Measurements from ENCODE around the gene ARMCX6. TPM values are rescaled to one million over a fixed set of nuclear protein-coding genes. Genes with fewer than 3 reads are reported as not detected.
"Not testable (repeated sequence)": the region's sequence is repeated elsewhere in the genome, so short reads cannot be mapped to it uniquely, and the experiment has no call there.

The ARMCX6 gene
- total and polyA plus RNA-seq, 2 donors (not counting 1 experiment from before 2014, with no cell fraction given): 32.9 to 94.6 TPM

DNA sequence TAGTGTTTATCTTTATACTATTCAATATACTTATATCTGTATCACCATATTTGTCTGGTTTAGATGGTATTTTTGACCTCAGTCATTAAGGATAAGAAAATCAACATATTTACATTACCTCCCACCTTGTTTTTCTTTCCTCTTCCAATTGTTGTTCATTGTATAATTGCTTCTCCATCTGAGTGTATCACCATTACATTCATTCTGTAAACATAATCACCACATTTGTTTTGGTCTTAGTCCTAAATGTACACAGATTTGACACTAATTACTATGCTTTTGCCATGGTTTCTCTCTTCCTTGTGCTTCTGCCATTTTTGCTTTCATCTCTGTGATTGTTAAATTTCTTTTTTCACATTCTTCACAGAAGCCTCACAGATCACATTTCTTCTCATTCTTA lies 12.7 kb downstream of the ARMCX6 start:
- Histone ChIP-seq H2AFZ (ENCODE audit: low read length) (no peak overlapping the region), H4K20me1 (ENCODE audit: control insufficient read depth, extremely low read depth, insufficient read depth, low read length) (no peaks in the 10 kb centered on the region), H3K79me2 (ENCODE audit: control insufficient read depth, insufficient read depth, low read length) (no peaks in the 10 kb centered on the region), H3K4me1 (ENCODE audit: control insufficient read depth, extremely low read depth, insufficient read depth, low read length) (no peaks in the 10 kb centered on the region), H3K4me2 (ENCODE audit: extremely low read depth, insufficient read depth, low read length) (no peak overlapping the region), H3K27ac (ENCODE audit: insufficient read depth, low read length) (no peak overlapping the region), H3K36me3 (ENCODE audit: control insufficient read depth, insufficient read depth, low read length) (no peaks in the 10 kb centered on the region), H3K9me3 (ENCODE audit: control insufficient read depth, insufficient read depth, low read depth, low read length) (no peaks in the 10 kb centered on the region), H3K9ac (ENCODE audit: insufficient read depth, low read length) (no peak overlapping the region), H3K27me3 (ENCODE audit: control insufficient read depth, insufficient read depth, low read length) (no peaks in the 10 kb centered on the region), H3K4me3 (replicated peaks in 1 of 4; ENCODE audit: control extremely low read depth in 1 of 4, insufficient read depth in 1 of 4, low read depth in 3 of 4, low read length in 4 of 4) (no peak overlapping the region)
- TF ChIP-seq, protein P1, sequence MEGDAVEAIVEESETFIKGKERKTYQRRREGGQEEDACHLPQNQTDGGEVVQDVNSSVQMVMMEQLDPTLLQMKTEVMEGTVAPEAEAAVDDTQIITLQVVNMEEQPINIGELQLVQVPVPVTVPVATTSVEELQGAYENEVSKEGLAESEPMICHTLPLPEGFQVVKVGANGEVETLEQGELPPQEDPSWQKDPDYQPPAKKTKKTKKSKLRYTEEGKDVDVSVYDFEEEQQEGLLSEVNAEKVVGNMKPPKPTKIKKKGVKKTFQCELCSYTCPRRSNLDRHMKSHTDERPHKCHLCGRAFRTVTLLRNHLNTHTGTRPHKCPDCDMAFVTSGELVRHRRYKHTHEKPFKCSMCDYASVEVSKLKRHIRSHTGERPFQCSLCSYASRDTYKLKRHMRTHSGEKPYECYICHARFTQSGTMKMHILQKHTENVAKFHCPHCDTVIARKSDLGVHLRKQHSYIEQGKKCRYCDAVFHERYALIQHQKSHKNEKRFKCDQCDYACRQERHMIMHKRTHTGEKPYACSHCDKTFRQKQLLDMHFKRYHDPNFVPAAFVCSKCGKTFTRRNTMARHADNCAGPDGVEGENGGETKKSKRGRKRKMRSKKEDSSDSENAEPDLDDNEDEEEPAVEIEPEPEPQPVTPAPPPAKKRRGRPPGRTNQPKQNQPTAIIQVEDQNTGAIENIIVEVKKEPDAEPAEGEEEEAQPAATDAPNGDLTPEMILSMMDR (conservative IDR thresholded peaks at IDR 0.05 in 1 of 2, IDR thresholded peaks at IDR 0.05 in 1 of 2; ENCODE audit: low read depth in 1 of 2, low read length in 2 of 2): no peak
- TF ChIP-seq EZH2 (IDR thresholded peaks at IDR 0.05; ENCODE audit: low read length, missing control alignments): no peak
- no peak for DNase-seq (ENCODE audit: low read depth in 2 of 2)

DNA sequence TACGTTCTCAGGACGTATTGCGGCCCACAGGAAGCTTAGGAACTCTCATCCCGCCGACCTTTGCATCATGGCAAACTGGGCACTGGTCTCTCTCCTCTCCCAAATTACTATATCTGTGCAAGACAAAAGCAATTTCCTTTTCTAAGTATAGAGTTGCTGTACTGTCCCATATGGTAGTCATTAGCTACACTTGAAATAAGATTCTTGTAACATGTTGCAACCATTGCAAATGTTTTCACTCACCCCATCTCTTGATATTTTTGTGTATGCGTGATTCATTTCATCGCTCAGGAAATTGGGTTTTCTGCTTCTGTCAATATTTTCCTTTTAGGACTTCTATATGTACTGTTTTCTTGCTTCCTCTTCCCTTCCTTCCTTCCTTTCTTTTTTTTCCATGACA lies 15.7 kb downstream of the ARMCX6 start:
- H3K4me2 ChIP-seq (ENCODE audit: extremely low read depth, insufficient read depth, low read length): no peak overlapping the region
- H3K4me1 ChIP-seq (ENCODE audit: control insufficient read depth, extremely low read depth, insufficient read depth, low read length): no peaks in the 10 kb centered on the region
- H3K27ac ChIP-seq (ENCODE audit: insufficient read depth, low read length): no peak overlapping the region
- peak; percentile 19 to 78 for DNase-seq (ENCODE audit: low read depth in 2 of 2)
- H3K79me2 ChIP-seq (ENCODE audit: control insufficient read depth, insufficient read depth, low read length): no peaks in the 10 kb centered on the region
- no peaks in the 10 kb centered on the region for H4K20me1 ChIP-seq (ENCODE audit: control insufficient read depth, extremely low read depth, insufficient read depth, low read length)
- H2AFZ ChIP-seq (ENCODE audit: low read length): no peak overlapping the region
- no peaks in the 10 kb centered on the region for H3K9me3 ChIP-seq (ENCODE audit: control insufficient read depth, insufficient read depth, low read depth, low read length)
- no peaks in the 10 kb centered on the region for H3K36me3 ChIP-seq (ENCODE audit: control insufficient read depth, insufficient read depth, low read length)
- no peak for TF ChIP-seq EZH2 (IDR thresholded peaks at IDR 0.05; ENCODE audit: low read length, missing control alignments)
- TF ChIP-seq, protein P1 (conservative IDR thresholded peaks at IDR 0.05 in 1 of 2, IDR thresholded peaks at IDR 0.05 in 1 of 2; ENCODE audit: low read depth in 1 of 2, low read length in 2 of 2): no peak
- H3K4me3 ChIP-seq (replicated peaks in 1 of 4; ENCODE audit: control extremely low read depth in 1 of 4, insufficient read depth in 1 of 4, low read depth in 3 of 4, low read length in 4 of 4): no peak overlapping the region
- no peak overlapping the region for H3K9ac ChIP-seq (ENCODE audit: insufficient read depth, low read length)
- peaks cover 2% of the 10 kb centered on the region for H3K27me3 ChIP-seq (ENCODE audit: control insufficient read depth, insufficient read depth, low read length)

DNA sequence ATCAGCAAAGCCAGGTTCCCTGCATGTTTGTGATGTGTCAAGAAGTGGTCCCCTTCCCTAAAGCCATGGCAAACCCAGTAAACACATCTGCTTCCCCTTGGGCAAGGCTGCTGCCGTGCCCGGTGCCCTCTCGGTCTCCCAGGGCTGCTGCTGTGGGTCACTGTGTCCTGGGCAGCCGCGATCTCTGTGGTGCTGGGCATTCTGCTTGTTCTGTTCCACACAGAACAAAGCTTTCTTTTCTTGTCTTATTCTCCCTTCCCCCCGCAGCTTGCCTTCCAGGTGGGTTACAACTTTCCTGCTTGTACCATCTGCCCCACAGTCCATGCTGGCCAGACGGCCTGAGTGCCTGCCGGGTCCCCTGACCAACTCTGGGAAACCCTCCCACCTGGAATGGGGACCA lies 18.2 kb downstream of the ARMCX6 start:
- H3K4me1 ChIP-seq (ENCODE audit: control insufficient read depth, extremely low read depth, insufficient read depth, low read length); H3K4me2 ChIP-seq (ENCODE audit: extremely low read depth, insufficient read depth, low read length); H3K9ac ChIP-seq (ENCODE audit: insufficient read depth, low read length); H3K27me3 ChIP-seq (ENCODE audit: control insufficient read depth, insufficient read depth, low read length); H3K4me3 ChIP-seq (replicated peaks in 1 of 4; ENCODE audit: control extremely low read depth in 1 of 4, insufficient read depth in 1 of 4, low read depth in 3 of 4, low read length in 4 of 4); H3K27ac ChIP-seq (ENCODE audit: insufficient read depth, low read length); H2AFZ ChIP-seq (ENCODE audit: low read length); H3K36me3 ChIP-seq (ENCODE audit: control insufficient read depth, insufficient read depth, low read length); H3K9me3 ChIP-seq (ENCODE audit: control insufficient read depth, insufficient read depth, low read depth, low read length); H4K20me1 ChIP-seq (ENCODE audit: control insufficient read depth, extremely low read depth, insufficient read depth, low read length); DNase-seq (ENCODE audit: low read depth in 2 of 2); H3K79me2 ChIP-seq (ENCODE audit: control insufficient read depth, insufficient read depth, low read length): not testable (repeated sequence)
